MV-4-11 (cell line): ENCODE results near the gene GRK5.
A peak's percentile ranks its signal among the peaks of the same experiment; 100 is the strongest.
"Not testable (repeated sequence)": the region's sequence is repeated elsewhere in the genome, so short reads cannot be mapped to it uniquely, and the experiment has no call there.

Experiments
- DNase-seq: peaks from one replicate; lab custom pipeline; 2025; lab: John Stamatoyannopoulos, UW

GRK5 gene

GRCh38 chr10:119207366-119207666 lies at the start of gene GRK5:
GRK5 (plus strand) TSS chr10:119207571; CDS start chr10:119207918, 347 bp downstream.
- peak; percentile 85 for DNase-seq

- DNase-seq = no peak
These were observed 48.0 kb upstream of the GRK5 start for GRCh38 chr10:119159332-119159731.

- DNase-seq = peak; percentile 33
These were observed 45.5 kb upstream of the GRK5 start for GRCh38 chr10:119161680-119162451.

- DNase-seq = no peak
These were observed 44.8 kb upstream of the GRK5 start for GRCh38 chr10:119162452-119163092.

GRCh38 chr10:119165171-119166117 lies 41.9 kb upstream of the GRK5 start, which contains the start of gene SFXN4:
SFXN4 (minus strand) TSS chr10:119165714; CDS start chr10:119165647, 67 bp downstream.
- DNase-seq = peak; percentile 80

GRCh38 chr10:119166118-119166500 lies 41.3 kb upstream of the GRK5 start:
- DNase-seq = no peak

- peak; percentile 47 for DNase-seq
These were observed 40.8 kb upstream of the GRK5 start for GRCh38 chr10:119166564-119166963.

- no peak for DNase-seq
These were observed 40.3 kb upstream of the GRK5 start for GRCh38 chr10:119167041-119167440.

- DNase-seq = no peak
These were observed 33.3 kb upstream of the GRK5 start for GRCh38 chr10:119174109-119174508.

- DNase-seq = peak; percentile 91
These were observed 31.2 kb upstream of the GRK5 start for GRCh38 chr10:119176166-119176565.

- DNase-seq = no peak
These were observed 29.5 kb upstream of the GRK5 start for GRCh38 chr10:119177708-119178371.

- peak; percentile 80 for DNase-seq
These were observed 28.8 kb upstream of the GRK5 start, which contains the start of gene PRDX3 for GRCh38 chr10:119178372-119179119. PRDX3 (minus strand) TSS chr10:119178812; CDS start chr10:119178790, 22 bp downstream.

GRCh38 chr10:119180850-119181400 lies 26.4 kb upstream of the GRK5 start:
- DNase-seq = not testable (repeated sequence)

- DNase-seq = no peak
These were observed 23.5 kb upstream of the GRK5 start for GRCh38 chr10:119183664-119184412.

GRCh38 chr10:119189811-119190282 lies 17.5 kb upstream of the GRK5 start:
- DNase-seq = peak; percentile 66

- peak; percentile 35 for DNase-seq
These were observed 17.0 kb upstream of the GRK5 start for GRCh38 chr10:119190353-119190752.

- peak; percentile 58 for DNase-seq
These were observed 16.2 kb upstream of the GRK5 start for GRCh38 chr10:119190954-119191785.

GRCh38 chr10:119191881-119192280 lies 15.5 kb upstream of the GRK5 start:
- DNase-seq = no peak

- DNase-seq = peak; percentile 61
These were observed 9.4 kb upstream of the GRK5 start for GRCh38 chr10:119197921-119198320.
